GM20000 (cell line): ENCODE data around the gene MAPK8IP1.

ENCODE experiments used
- DNase-seq: peaks from one replicate; pipeline ENCODE4 v3.0.0; 2012; ENCODE audit warnings: low spot score
- TF ChIP-seq, protein P1 (sequence below): IDR thresholded peaks from 2 replicates; pipeline ENCODE4 v1.5.1; 2012; ENCODE audit warnings: mild to moderate bottlenecking, control low read depth; ENCODE audit errors: extremely low read depth, missing control alignments

MAPK8IP1 gene

DNA sequence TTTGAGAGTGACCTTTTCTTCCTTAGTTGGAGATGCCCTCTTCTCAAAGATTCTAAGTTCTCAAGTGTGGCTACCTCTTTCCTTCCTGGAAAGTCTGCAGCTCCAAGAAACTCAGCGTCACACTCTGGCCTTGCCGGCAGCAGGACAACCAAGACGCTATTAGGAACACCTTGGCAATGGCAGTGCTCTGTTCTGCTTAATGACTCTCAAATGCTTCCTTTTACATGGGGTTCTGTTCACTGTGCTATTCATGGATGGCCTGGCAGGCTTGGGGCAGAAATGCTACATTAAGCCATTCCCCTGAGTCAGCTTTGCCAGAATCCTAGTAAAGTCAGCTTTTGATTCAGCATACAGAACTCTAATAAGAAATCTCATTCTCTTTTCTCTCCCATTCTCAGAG, 62.9 kb downstream of the MAPK8IP1 start:
- no peak for DNase-seq
- TF ChIP-seq, protein P1, sequence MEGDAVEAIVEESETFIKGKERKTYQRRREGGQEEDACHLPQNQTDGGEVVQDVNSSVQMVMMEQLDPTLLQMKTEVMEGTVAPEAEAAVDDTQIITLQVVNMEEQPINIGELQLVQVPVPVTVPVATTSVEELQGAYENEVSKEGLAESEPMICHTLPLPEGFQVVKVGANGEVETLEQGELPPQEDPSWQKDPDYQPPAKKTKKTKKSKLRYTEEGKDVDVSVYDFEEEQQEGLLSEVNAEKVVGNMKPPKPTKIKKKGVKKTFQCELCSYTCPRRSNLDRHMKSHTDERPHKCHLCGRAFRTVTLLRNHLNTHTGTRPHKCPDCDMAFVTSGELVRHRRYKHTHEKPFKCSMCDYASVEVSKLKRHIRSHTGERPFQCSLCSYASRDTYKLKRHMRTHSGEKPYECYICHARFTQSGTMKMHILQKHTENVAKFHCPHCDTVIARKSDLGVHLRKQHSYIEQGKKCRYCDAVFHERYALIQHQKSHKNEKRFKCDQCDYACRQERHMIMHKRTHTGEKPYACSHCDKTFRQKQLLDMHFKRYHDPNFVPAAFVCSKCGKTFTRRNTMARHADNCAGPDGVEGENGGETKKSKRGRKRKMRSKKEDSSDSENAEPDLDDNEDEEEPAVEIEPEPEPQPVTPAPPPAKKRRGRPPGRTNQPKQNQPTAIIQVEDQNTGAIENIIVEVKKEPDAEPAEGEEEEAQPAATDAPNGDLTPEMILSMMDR, result no peak

DNA sequence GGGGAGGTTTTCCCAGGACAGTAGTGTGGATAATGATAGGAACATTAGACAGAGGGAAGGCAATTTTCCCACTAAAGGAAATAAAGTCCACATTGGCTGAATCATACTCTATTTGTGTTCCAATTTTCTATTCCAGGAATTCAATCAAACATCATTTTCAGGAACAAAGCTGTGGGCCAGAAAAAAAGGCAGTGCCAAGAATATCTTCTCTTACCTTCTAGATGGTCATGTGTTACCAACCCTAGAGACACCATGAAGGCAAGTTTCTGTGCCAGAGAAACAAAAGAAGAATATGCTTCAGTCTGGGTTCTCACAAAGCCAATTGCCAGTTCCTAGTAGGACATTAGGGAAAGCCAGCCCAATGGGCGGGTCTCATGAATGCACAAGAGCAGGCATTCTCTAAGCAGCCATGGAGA, 64.5 kb downstream of the MAPK8IP1 start:
- TF ChIP-seq, protein P1, result no peak
- no peak for DNase-seq
